GM19452 (cell line): ENCODE measurements around the gene ICOS.

ENCODE experiments used
- ATAC-seq: cut with Tn5 transposase; IDR thresholded peaks from one replicate; pipeline ENCODE4 v1.9.1; 2021; ENCODE audit not compliant: unreplicated experiment

The ICOS gene

GRCh38 chr2:203936535-203936934 lies at the start of gene ICOS:
Gene ICOS (plus strand): TSS chr2:203936763. CDS start chr2:203936815, 52 bp downstream.
- no peak for ATAC-seq

GRCh38 chr2:203887677-203888076 lies 48.9 kb upstream of the ICOS start:
- no peak for ATAC-seq

GRCh38 chr2:203889542-203889941 lies 47.0 kb upstream of the ICOS start:
- no peak for ATAC-seq

GRCh38 chr2:203889944-203890343 lies 46.6 kb upstream of the ICOS start:
- no peak for ATAC-seq

GRCh38 chr2:203890733-203891132 lies 45.8 kb upstream of the ICOS start:
- no peak for ATAC-seq

GRCh38 chr2:203891474-203891873 lies 45.1 kb upstream of the ICOS start:
- ATAC-seq, result no peak

- ATAC-seq, result no peak
Measured at GRCh38 chr2:203892207-203892606, 44.4 kb upstream of the ICOS start.

GRCh38 chr2:203893401-203893800 lies 43.2 kb upstream of the ICOS start:
- no peak for ATAC-seq

GRCh38 chr2:203893840-203894239 lies 42.7 kb upstream of the ICOS start:
- no peak for ATAC-seq

- ATAC-seq, result no peak
Measured at GRCh38 chr2:203894262-203894661, 42.3 kb upstream of the ICOS start.

- ATAC-seq, result no peak
Measured at GRCh38 chr2:203897544-203897943, 39.0 kb upstream of the ICOS start.

- no peak for ATAC-seq
Measured at GRCh38 chr2:203898657-203899056, 37.9 kb upstream of the ICOS start.

- no peak for ATAC-seq
Measured at GRCh38 chr2:203900253-203900652, 36.3 kb upstream of the ICOS start.

- ATAC-seq, result no peak
Measured at GRCh38 chr2:203904022-203904421, 32.5 kb upstream of the ICOS start.

- ATAC-seq, result no peak
Measured at GRCh38 chr2:203905656-203906055, 30.9 kb upstream of the ICOS start.

GRCh38 chr2:203908066-203908796 lies 28.3 kb upstream of the ICOS start:
- no peak for ATAC-seq

GRCh38 chr2:203908797-203909185 lies 27.8 kb upstream of the ICOS start:
- no peak for ATAC-seq

- no peak for ATAC-seq
Measured at GRCh38 chr2:203909261-203909967, 27.1 kb upstream of the ICOS start.

- ATAC-seq, result no peak
Measured at GRCh38 chr2:203909974-203910373, 26.6 kb upstream of the ICOS start.

GRCh38 chr2:203913947-203914346 lies 22.6 kb upstream of the ICOS start:
- no peak for ATAC-seq

GRCh38 chr2:203914546-203915182 lies 21.9 kb upstream of the ICOS start:
- ATAC-seq, result peak; percentile 50

- no peak for ATAC-seq
Measured at GRCh38 chr2:203915256-203915655, 21.3 kb upstream of the ICOS start.
